Suprapubic skin (tissue), 4 donors: ENCODE results near the gene PARP1.

Experiments used
- CTCF ChIP-seq, 2 donors: fragments of 200-600 bp in 1 of 2; fragments of 450-650 bp in 1 of 2; sonication (generic) in 1 of 2; IDR thresholded peaks; one replicate each; pipeline ENCODE4 v1.5.1; 2016 to 2019; ENCODE audit warnings: antibody characterized with exemption in 2 of 2, mild to moderate bottlenecking in 1 of 2, moderate library complexity in 1 of 2
- POLR2A ChIP-seq, 2 donors: fragments of 450-650 bp; IDR thresholded peaks; one replicate each; pipeline ENCODE4 v1.6.1; 2017; ENCODE audit warnings: antibody characterized with exemption in 2 of 2, mild to moderate bottlenecking in 2 of 2, moderate library complexity in 2 of 2
- POLR2AphosphoS5 ChIP-seq, 3 donors: sonication (generic); formaldehyde crosslinking; IDR thresholded peaks; one replicate each; pipeline ENCODE4 v1.6.1; 2017; ENCODE audit warnings: antibody characterized with exemption in 3 of 3

- TF ChIP-seq CTCF (IDR thresholded peaks at IDR 0.05): no peak
- no peak for TF ChIP-seq POLR2AphosphoS5 (IDR thresholded peaks at IDR 0.05)
- TF ChIP-seq POLR2A (IDR thresholded peaks at IDR 0.05): no peak
These were observed 35.5 kb upstream of the PARP1 start for GRCh38 chr1:226443439-226443838.
